HCT116 (cell line): ENCODE data around the gene SALL3. TPM values are rescaled to one million over a fixed set of nuclear protein-coding genes. Genes with fewer than 3 reads are reported as not detected.

Source experiments
- ATAC-seq: fragments of 200-7000 bp; cut with Tn5 transposase; 2 replicates; pipeline ENCODE4 v1.9.1; 2020; ENCODE audit warnings: mild to moderate bottlenecking, moderate library complexity
- BruUV-seq: library from RNA; stranded (reverse); fragments of 400-500 nt; replicated peaks from 2 replicates; lab custom pipeline; 2021; lab: Mats Ljungman, UMichigan
- CTCF ChIA-PET: fragments of 300-600 bp; sonication (Branson Sonifier 250); formaldehyde crosslinking; loops from one replicate; lab custom pipeline; 2021; ENCODE audit warnings: antibody characterized with exemption; lab: Charles Lee
- POLR2A ChIA-PET: fragments of 300-600, 350-600 bp; sonication (Branson Sonifier 250); formaldehyde crosslinking; loops from one replicate; lab custom pipeline; 2021; ENCODE audit warnings: antibody characterized with exemption; lab: Charles Lee
- RAD21 ChIA-PET, 2 experiments: fragments of 300-600 bp; sonication (Branson Sonifier 250); formaldehyde crosslinking; loops; one replicate each; lab custom pipeline; 2023; ENCODE audit warnings: low total read pairs in 2 of 2; ENCODE audit not compliant: uncharacterized antibody in 2 of 2, unreplicated experiment in 2 of 2, low non-redundant PET in 1 of 2; lab: Charles Lee
- DNase-seq: peaks from one replicate; pipeline ENCODE4 v3.0.0-alpha.2; 2010; ENCODE audit warnings: low read depth, low spot score
- H2AFZ ChIP-seq: fragments of 200-600 bp; shearing (Covaris generic), sonication (generic); 2 replicates; pipeline ENCODE4 v1.6.1; 2017; ENCODE audit warnings: low read depth, mixed run types, mixed read lengths, antibody characterized with exemption, low read length; ENCODE audit not compliant: poor library complexity, severe bottlenecking
- H3K27ac ChIP-seq: 2 replicates; pipeline ENCODE4 v1.5.1; 2012; ENCODE audit warnings: low read depth, low read length
- H3K27me3 ChIP-seq: fragments of 200-600 bp; sonication (generic); 2 replicates; pipeline ENCODE4 v1.6.1; 2016; ENCODE audit warnings: mixed run types, low read length, mixed read lengths; ENCODE audit not compliant: insufficient read depth
- H3K36me3 ChIP-seq, 2 experiments: fragments of 200-500 bp in 1 of 2; fragments of 200-600 bp in 1 of 2; sonication (Bioruptor generic) in 1 of 2; sonication (generic) in 1 of 2; 2 replicates each; pipeline versions ENCODE4 v1.5.1 to v1.6.1; 2014 to 2016; ENCODE audit warnings: low read length in 2 of 2, inconsistent platforms in 1 of 2, mixed read lengths in 1 of 2, mixed run types in 1 of 2; ENCODE audit not compliant: insufficient read depth in 2 of 2, control insufficient read depth in 1 of 2
- H3K4me1 ChIP-seq, 2 experiments: fragments of 200-600 bp in 1 of 2; sonication (generic) in 1 of 2; 2 replicates each; pipeline versions ENCODE4 v1.5.1 to v1.6.1; 2012 to 2017; ENCODE audit warnings: low read length in 2 of 2, inconsistent platforms in 1 of 2, mild to moderate bottlenecking in 1 of 2, mixed read lengths in 1 of 2, mixed run types in 1 of 2, moderate library complexity in 1 of 2; ENCODE audit not compliant: insufficient read depth in 2 of 2, control insufficient read depth in 1 of 2
- H3K4me2 ChIP-seq: fragments of 200-600 bp; sonication (generic); 2 replicates; pipeline ENCODE4 v1.6.1; 2017; ENCODE audit warnings: mixed run types, low read length, mixed read lengths
- H3K4me3 ChIP-seq, 2 experiments: fragments of 200-600 bp in 1 of 2; sonication (generic) in 1 of 2; replicated peaks in 1 of 2; 2 replicates each; pipeline ENCODE4 v1.5.1; 2011 to 2016; ENCODE audit warnings: low read length in 2 of 2, control low read depth in 1 of 2, low read depth in 1 of 2, mild to moderate bottlenecking in 1 of 2, mixed read lengths in 1 of 2, mixed run types in 1 of 2
- H3K79me2 ChIP-seq: fragments of 200-600 bp; sonication (generic); 2 replicates; pipeline ENCODE4 v1.6.1; 2017; ENCODE audit warnings: mild to moderate bottlenecking, mixed run types, low read length, moderate library complexity, mixed read lengths; ENCODE audit not compliant: insufficient read depth
- H3K9ac ChIP-seq: fragments of 200-600 bp; sonication (generic); 2 replicates; pipeline ENCODE4 v1.6.1; 2016; ENCODE audit warnings: low read length, mixed read lengths
- H3K9me2 ChIP-seq: fragments of 200-600 bp; sonication (generic), shearing (Covaris generic); 2 replicates; pipeline ENCODE4 v1.6.1; 2017; ENCODE audit warnings: mixed run types, mild to moderate bottlenecking, moderate library complexity; ENCODE audit not compliant: insufficient read depth
- H3K9me3 ChIP-seq, 2 experiments: fragments of 200-500 bp in 1 of 2; fragments of 200-600 bp in 1 of 2; sonication (Bioruptor generic) in 1 of 2; sonication (generic) in 1 of 2; 2 replicates each; pipeline ENCODE4 v1.6.1; 2014 to 2017; ENCODE audit warnings: low read length in 2 of 2, mixed read lengths in 2 of 2, inconsistent platforms in 1 of 2, low read depth in 1 of 2, mild to moderate bottlenecking in 1 of 2, mixed run types in 1 of 2, moderate library complexity in 1 of 2; ENCODE audit not compliant: control insufficient read depth in 1 of 2, insufficient read depth in 1 of 2
- H4K20me1 ChIP-seq: fragments of 200-600 bp; sonication (generic), shearing (Covaris generic); 2 replicates; pipeline ENCODE4 v1.6.1; 2017; ENCODE audit warnings: mixed run types, mild to moderate bottlenecking, moderate library complexity; ENCODE audit not compliant: insufficient read depth
- CBX3 ChIP-seq: IDR thresholded peaks from 2 replicates; pipeline ENCODE4 v1.6.1; 2012; ENCODE audit warnings: low read depth
- CEBPB ChIP-seq: IDR thresholded peaks from 2 replicates; pipeline ENCODE4 v1.6.1; 2012; ENCODE audit warnings: low read depth
- CTCF ChIP-seq, 3 experiments: fragments of 200-600 bp in 1 of 3; sonication (generic) in 1 of 3; IDR thresholded peaks in 2 of 3; conservative IDR thresholded peaks in 1 of 3; 2 replicates each; pipeline ENCODE4 v1.5.1; 2012 to 2017; ENCODE audit warnings: low read depth in 2 of 3, low read length in 2 of 3, antibody characterized with exemption in 1 of 3, borderline replicate concordance in 1 of 3, control low read depth in 1 of 3, mild to moderate bottlenecking in 1 of 3, mixed read lengths in 1 of 3, mixed run types in 1 of 3, moderate library complexity in 1 of 3; ENCODE audit not compliant: insufficient read depth in 1 of 3
- EGR1 ChIP-seq: IDR thresholded peaks from 2 replicates; pipeline ENCODE4 v1.6.1; 2012; ENCODE audit warnings: low read depth
- ELF1 ChIP-seq: IDR thresholded peaks from 2 replicates; pipeline ENCODE4 v1.6.1; 2012; ENCODE audit warnings: low read depth, borderline replicate concordance
- EZH2phosphoT487 ChIP-seq: fragments of 200-600 bp; IDR thresholded peaks from 2 replicates; pipeline ENCODE4 v1.6.1; 2018; ENCODE audit warnings: antibody characterized with exemption, borderline replicate concordance
- FOSL1 ChIP-seq: IDR thresholded peaks from 2 replicates; pipeline ENCODE4 v1.6.1; 2012; ENCODE audit warnings: low read depth
- JUND ChIP-seq: IDR thresholded peaks from 2 replicates; pipeline ENCODE4 v1.6.1; 2012
- MAX ChIP-seq: IDR thresholded peaks from 2 replicates; pipeline ENCODE4 v1.6.1; 2012
- POLR2A ChIP-seq: IDR thresholded peaks from 2 replicates; pipeline ENCODE4 v1.7.0; 2011; ENCODE audit warnings: borderline replicate concordance; ENCODE audit not compliant: insufficient read depth, insufficient read length; ENCODE audit errors: extremely low read depth
- SIN3A ChIP-seq: IDR thresholded peaks from 2 replicates; pipeline ENCODE4 v1.6.1; 2012; ENCODE audit warnings: low read depth
- YY1 ChIP-seq: IDR thresholded peaks from 2 replicates; pipeline ENCODE4 v1.6.1; 2011; ENCODE audit warnings: low read length, low read depth, moderate library complexity, mild to moderate bottlenecking; ENCODE audit not compliant: insufficient replicate concordance; ENCODE audit errors: extremely low read depth
- ZBTB33 ChIP-seq: IDR thresholded peaks from 2 replicates; pipeline ENCODE4 v1.6.1; 2011; ENCODE audit warnings: mild to moderate bottlenecking, low read length, moderate library complexity; ENCODE audit not compliant: insufficient replicate concordance; ENCODE audit errors: extremely low read depth
- ZNF274 ChIP-seq: fragments of 200-500 bp; sonication (Bioruptor generic); IDR thresholded peaks from 2 replicates; pipeline ENCODE4 v1.6.1; 2014; ENCODE audit warnings: mild to moderate bottlenecking, low read depth, low read length, inconsistent platforms
- intact Hi-C: fragments of 100-400 bp; cut with micrococcal nuclease; formaldehyde crosslinking; loops from 2 replicates; pipeline ENCODE4 v1.10.0; 2022
- total RNA-seq: library from RNA; stranded (reverse); gene quantifications from one replicate; pipeline ENCODE4 v1.2.1, GENCODE V29; 2021; ENCODE audit not compliant: unreplicated experiment

Gene SALL3
- total RNA-seq, 1 experiment from 2014 or later = not detected

- H3K4me3 ChIP-seq = no peak overlapping the region
- POLR2A ChIA-PET = no interaction called here
Observed at GRCh38 chr18:79007440-79007839, 27.8 kb downstream of the SALL3 start.

More at GRCh38 chr18:79007440-79007839, 27.8 kb downstream of the SALL3 start:
- Histone ChIP-seq H3K27me3 (peaks cover 30% of the 10 kb centered on the region), H3K27ac (no peak overlapping the region), H3K36me3 (no peaks in the 10 kb centered on the region), H3K4me2 (no peak overlapping the region), H4K20me1 (no peaks in the 10 kb centered on the region), H3K9me3 (no peaks in the 10 kb centered on the region), H3K4me1 (no peaks in the 10 kb centered on the region), H3K9me2 (no peaks in the 10 kb centered on the region), H3K9ac (no peak overlapping the region), H2AFZ (no peak overlapping the region), H3K79me2 (no peaks in the 10 kb centered on the region)
- TF ChIP-seq CTCF (IDR thresholded peaks at IDR 0.05 in 2 of 3, conservative IDR thresholded peaks at IDR 0.05 in 1 of 3; ENCODE audit: borderline replicate concordance in 1 of 3, insufficient read depth in 1 of 3, low read depth in 2 of 3, low read length in 2 of 3) = no peak
- TF ChIP-seq CEBPB = no peak
- TF ChIP-seq JUND = no peak
- no peak for TF ChIP-seq YY1
- no peak for TF ChIP-seq POLR2A
- TF ChIP-seq EZH2phosphoT487 = no peak
- no peak for TF ChIP-seq ZBTB33
- TF ChIP-seq FOSL1 = no peak
- TF ChIP-seq ZNF274 = no peak
- no peak for TF ChIP-seq CBX3
- TF ChIP-seq ELF1 = no peak
- no peak for TF ChIP-seq SIN3A
- no peak for TF ChIP-seq MAX
- no peak for TF ChIP-seq EGR1
- CTCF ChIA-PET = no interaction called here
- BruUV-seq = no TSS peak
- no peak for ATAC-seq
- intact Hi-C loops = no loop called here
- no peak for DNase-seq
- RAD21 ChIA-PET = no interaction called here
